Neuronal stem cell (in vitro differentiated cells): ENCODE results near the gene WDR45B.
A peak's percentile ranks its signal among the peaks of the same experiment; 100 is the strongest.

Source experiments
- DNase-seq: peaks from one replicate; pipeline ENCODE4 v3.0.0-alpha.2; 2013; ENCODE audit warnings: low spot score
- H2AFZ ChIP-seq: one replicate; pipeline ENCODE4 v1.6.1; 2013; ENCODE audit warnings: mild to moderate bottlenecking, low read length, inconsistent platforms
- H2AK5ac ChIP-seq: 2 replicates; pipeline ENCODE4 v1.6.1; 2013; ENCODE audit warnings: low read depth, mild to moderate bottlenecking, inconsistent platforms, low read length, moderate library complexity, mixed read lengths
- H2BK120ac ChIP-seq: 2 replicates; pipeline ENCODE4 v1.6.1; 2013; ENCODE audit warnings: low read depth, mild to moderate bottlenecking, inconsistent platforms, low read length, moderate library complexity, mixed read lengths
- H2BK12ac ChIP-seq: one replicate; pipeline ENCODE4 v1.6.1; 2013; ENCODE audit warnings: low read length, inconsistent platforms
- H2BK15ac ChIP-seq: 2 replicates; pipeline ENCODE4 v1.6.1; 2013; ENCODE audit warnings: mild to moderate bottlenecking, low read length, inconsistent platforms, mixed read lengths
- H2BK5ac ChIP-seq: one replicate; pipeline ENCODE4 v1.6.1; 2013; ENCODE audit warnings: inconsistent platforms, mild to moderate bottlenecking, low read length, moderate library complexity
- H3K14ac ChIP-seq: one replicate; pipeline ENCODE4 v1.6.1; 2013; ENCODE audit warnings: low read length, inconsistent platforms
- H3K18ac ChIP-seq: 2 replicates; pipeline ENCODE4 v1.6.1; 2013; ENCODE audit warnings: low read length, inconsistent platforms
- H3K23ac ChIP-seq: 2 replicates; pipeline ENCODE4 v1.6.1; 2013; ENCODE audit warnings: low read depth, mild to moderate bottlenecking, mixed read lengths, low read length, inconsistent platforms; ENCODE audit not compliant: poor library complexity
- H3K27ac ChIP-seq: replicated peaks from 3 replicates; pipeline ENCODE4 v1.5.1; 2013; ENCODE audit warnings: low read length, inconsistent platforms
- H3K27me3 ChIP-seq, 3 experiments: 2 replicates each; pipeline ENCODE4 v1.6.1; 2013; ENCODE audit warnings: low read length in 3 of 3, mild to moderate bottlenecking in 2 of 3, inconsistent platforms in 1 of 3, low read depth in 1 of 3, mixed read lengths in 1 of 3, moderate library complexity in 1 of 3; ENCODE audit not compliant: control insufficient read depth in 3 of 3, insufficient read depth in 3 of 3
- H3K36me3 ChIP-seq, 2 donors: replicated peaks in 1 of 2; 2 replicates each; pipeline ENCODE4 v1.6.1; 2013; ENCODE audit warnings: low read length in 2 of 2; ENCODE audit not compliant: control insufficient read depth in 2 of 2, insufficient read depth in 2 of 2
- H3K4ac ChIP-seq: 2 replicates; pipeline ENCODE4 v1.6.1; 2013; ENCODE audit warnings: inconsistent platforms, mild to moderate bottlenecking, low read length, moderate library complexity
- H3K4me1 ChIP-seq, 2 donors: 1 replicate in 1 of 2; 2 replicates in 1 of 2; pipeline ENCODE4 v1.6.1; 2013; ENCODE audit warnings: low read length in 2 of 2, low read depth in 1 of 2; ENCODE audit not compliant: control insufficient read depth in 2 of 2, insufficient read depth in 1 of 2
- H3K4me2 ChIP-seq: one replicate; pipeline ENCODE4 v1.6.1; 2013; ENCODE audit warnings: mild to moderate bottlenecking, low read length, inconsistent platforms; ENCODE audit not compliant: insufficient read depth, poor library complexity, severe bottlenecking
- H3K4me3 ChIP-seq, 2 donors: 2 replicates each; pipeline ENCODE4 v1.5.1; 2013; ENCODE audit warnings: low read length in 2 of 2, mild to moderate bottlenecking in 2 of 2, inconsistent platforms in 1 of 2, moderate library complexity in 1 of 2
- H3K79me1 ChIP-seq: one replicate; pipeline ENCODE4 v1.6.1; 2013; ENCODE audit warnings: low read depth, mild to moderate bottlenecking, inconsistent platforms, low read length, moderate library complexity
- H3K9ac ChIP-seq: one replicate; pipeline ENCODE4 v1.6.1; 2013; ENCODE audit warnings: mild to moderate bottlenecking, low read depth, low read length, inconsistent platforms; ENCODE audit not compliant: poor library complexity
- H3K9me3 ChIP-seq, 2 donors: replicated peaks in 1 of 2; 2 replicates each; pipeline versions ENCODE3 to v1.6.1; 2013; ENCODE audit warnings: low read length in 2 of 2, mild to moderate bottlenecking in 2 of 2, inconsistent platforms in 1 of 2, low read depth in 1 of 2, mixed read lengths in 1 of 2, moderate library complexity in 1 of 2; ENCODE audit not compliant: control insufficient read depth in 2 of 2, insufficient read depth in 1 of 2
- H4K8ac ChIP-seq: one replicate; pipeline ENCODE4 v1.6.1; 2013; ENCODE audit warnings: low read depth, mild to moderate bottlenecking, inconsistent platforms, low read length, moderate library complexity
- H4K91ac ChIP-seq: one replicate; pipeline ENCODE4 v1.6.1; 2013; ENCODE audit warnings: low read length, low read depth, mild to moderate bottlenecking, inconsistent platforms; ENCODE audit not compliant: poor library complexity
- WGBS, 2 donors: extraction: QIAGEN DNeasy Blood & Tissue Kit; methylation state at CpG; one replicate each; pipeline ENCODE4 v1.1.7; 2013; ENCODE audit warnings: missing lambda C conversion rate in 2 of 2, mixed read lengths in 1 of 2; ENCODE audit not compliant: insufficient read length in 2 of 2, insufficient replicate concordance in 1 of 2; ENCODE audit errors: extremely low coverage in 2 of 2; 5-methylcytosine and 5-hydroxymethylcytosine counted together

Gene WDR45B

DNA sequence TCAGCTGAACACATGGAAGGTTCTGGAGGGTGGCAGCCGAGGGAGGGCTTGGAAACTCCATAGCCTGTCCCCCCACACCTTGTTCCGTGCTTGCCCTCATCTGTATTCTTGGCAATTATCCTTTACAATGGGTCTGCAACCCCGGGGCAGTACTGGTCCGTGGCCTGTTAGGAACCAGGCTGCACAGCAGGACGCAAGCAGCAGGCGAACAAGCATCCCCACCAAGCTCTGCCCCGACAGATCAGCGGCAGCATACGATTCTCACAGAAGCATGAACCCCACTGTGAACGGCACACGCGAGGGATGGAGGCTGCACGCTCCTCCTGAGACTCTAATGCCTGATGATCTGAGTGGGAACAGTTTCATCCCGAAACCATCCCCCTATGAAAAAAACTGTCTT, 6.2 kb downstream of the WDR45B start:
- no peak overlapping the region for H2AK5ac ChIP-seq
- no peak overlapping the region for H3K27ac ChIP-seq
- H4K91ac ChIP-seq: no peak overlapping the region
- peaks cover 0 to 7% of the 10 kb centered on the region in 2 donors for H3K9me3 ChIP-seq
- peaks cover 0 to 5% of the 10 kb centered on the region in 2 donors for H3K4me1 ChIP-seq
- H2AFZ ChIP-seq: no peak overlapping the region
- H3K14ac ChIP-seq: no peak overlapping the region
- H3K9ac ChIP-seq: no peak overlapping the region
- H2BK15ac ChIP-seq: no peak overlapping the region
- H3K36me3 ChIP-seq: peaks cover 29 to 78% of the 10 kb centered on the region in 2 donors
- H2BK120ac ChIP-seq: no peak overlapping the region
- no peak overlapping the region for H4K8ac ChIP-seq
- H3K79me1 ChIP-seq: peaks cover 10% of the 10 kb centered on the region
- no peak overlapping the region for H3K4me3 ChIP-seq
- H3K18ac ChIP-seq: no peak overlapping the region
- H3K4ac ChIP-seq: no peak overlapping the region
- no peaks in the 10 kb centered on the region for H3K27me3 ChIP-seq
- WGBS, 2 donors: no CpG with 5 or more reads among the region's 14 CpGs
- H3K23ac ChIP-seq: no peak overlapping the region
- H3K4me2 ChIP-seq: no peak overlapping the region
- no peak for DNase-seq
- no peak overlapping the region for H2BK12ac ChIP-seq
- no peak overlapping the region for H2BK5ac ChIP-seq

DNA sequence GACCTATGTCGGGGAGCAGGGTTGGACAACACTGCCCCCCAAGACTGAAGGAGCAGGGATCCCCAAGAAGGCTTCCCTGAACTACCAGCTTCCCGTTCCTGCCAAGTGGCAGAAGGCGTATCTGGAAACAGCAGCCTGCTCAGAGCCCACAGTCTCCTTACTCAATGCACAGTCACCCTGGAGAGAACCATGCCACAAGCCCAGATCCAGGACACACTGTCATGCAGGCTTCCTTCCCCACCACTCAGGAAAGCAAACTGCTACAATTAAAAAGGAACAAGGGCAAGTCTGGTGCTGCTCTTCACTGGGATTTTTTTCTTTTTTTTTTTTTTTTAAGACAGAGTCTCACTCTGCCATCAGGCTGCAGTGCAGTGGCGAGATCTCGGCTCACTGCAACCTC, 8.2 kb downstream of the WDR45B start:
- no peak overlapping the region for H2BK5ac ChIP-seq
- H3K27me3 ChIP-seq: no peaks in the 10 kb centered on the region
- H2AK5ac ChIP-seq: no peak overlapping the region
- DNase-seq: no peak
- H4K8ac ChIP-seq: no peak overlapping the region
- H3K79me1 ChIP-seq: peaks cover 10% of the 10 kb centered on the region
- no peak overlapping the region for H2BK120ac ChIP-seq
- no peak overlapping the region for H2BK15ac ChIP-seq
- no peak overlapping the region for H2AFZ ChIP-seq
- H4K91ac ChIP-seq: peak overlapping the region; percentile 7
- no peak overlapping the region for H3K18ac ChIP-seq
- no peak overlapping the region for H3K14ac ChIP-seq
- H3K9me3 ChIP-seq: peaks cover 0 to 10% of the 10 kb centered on the region in 2 donors
- no peak overlapping the region for H3K23ac ChIP-seq
- no CpG with 5 or more reads among the region's 5 CpGs for WGBS, 2 donors
- no peaks in the 10 kb centered on the region for H3K4me1 ChIP-seq
- no peak overlapping the region for H3K4me3 ChIP-seq
- no peak overlapping the region for H3K4ac ChIP-seq
- H3K9ac ChIP-seq: no peak overlapping the region
- H3K36me3 ChIP-seq: peaks cover 29 to 87% of the 10 kb centered on the region in 2 donors
- H2BK12ac ChIP-seq: no peak overlapping the region
- no peak overlapping the region for H3K4me2 ChIP-seq
- H3K27ac ChIP-seq: no peak overlapping the region

DNA sequence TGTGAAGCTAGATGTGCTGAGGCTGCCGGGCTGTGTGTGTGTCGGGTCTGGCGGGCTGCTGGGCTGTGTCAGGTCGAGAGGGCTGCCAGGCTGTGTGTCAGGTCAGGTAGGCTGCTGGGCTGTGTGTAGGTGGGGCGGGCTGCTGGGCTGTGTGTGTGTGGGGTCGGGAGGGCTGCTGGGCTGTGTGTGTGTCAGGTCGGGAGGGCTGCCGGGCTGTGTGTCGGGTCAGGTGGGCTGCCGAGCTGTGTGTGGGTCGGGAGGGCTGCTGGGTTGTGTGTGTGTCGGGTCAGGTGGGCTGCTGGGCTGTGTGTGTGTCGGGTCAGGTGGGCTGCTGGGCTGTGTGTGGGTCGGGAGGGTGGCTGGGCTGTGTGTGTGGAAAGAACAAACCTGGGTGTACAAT, 8.6 kb downstream of the WDR45B start:
- Histone ChIP-seq H3K79me1 (peaks cover 10% of the 10 kb centered on the region), H4K91ac (peak overlapping the region; percentile 7), H3K23ac (peak overlapping the region; percentile 70), H3K27me3 (no peaks in the 10 kb centered on the region), H2BK12ac (no peak overlapping the region), H3K4me2 (no peak overlapping the region), H3K9ac (no peak overlapping the region), H3K14ac (no peak overlapping the region), H2BK15ac (no peak overlapping the region), H2BK120ac (no peak overlapping the region), H3K9me3 (peaks cover 0 to 10% of the 10 kb centered on the region in 2 donors), H3K36me3 (peaks cover 31 to 90% of the 10 kb centered on the region in 2 donors), H2AFZ (no peak overlapping the region), H3K4ac (no peak overlapping the region), H4K8ac (no peak overlapping the region), H3K4me3 (peak overlapping the region in 1 of 2 donors; percentile 65), H3K18ac (no peak overlapping the region), H2AK5ac (no peak overlapping the region), H3K27ac (no peak overlapping the region), H2BK5ac (no peak overlapping the region), H3K4me1 (no peaks in the 10 kb centered on the region)
- no peak for DNase-seq
- WGBS, 2 donors: no CpG with 5 or more reads among the region's 14 CpGs

DNA sequence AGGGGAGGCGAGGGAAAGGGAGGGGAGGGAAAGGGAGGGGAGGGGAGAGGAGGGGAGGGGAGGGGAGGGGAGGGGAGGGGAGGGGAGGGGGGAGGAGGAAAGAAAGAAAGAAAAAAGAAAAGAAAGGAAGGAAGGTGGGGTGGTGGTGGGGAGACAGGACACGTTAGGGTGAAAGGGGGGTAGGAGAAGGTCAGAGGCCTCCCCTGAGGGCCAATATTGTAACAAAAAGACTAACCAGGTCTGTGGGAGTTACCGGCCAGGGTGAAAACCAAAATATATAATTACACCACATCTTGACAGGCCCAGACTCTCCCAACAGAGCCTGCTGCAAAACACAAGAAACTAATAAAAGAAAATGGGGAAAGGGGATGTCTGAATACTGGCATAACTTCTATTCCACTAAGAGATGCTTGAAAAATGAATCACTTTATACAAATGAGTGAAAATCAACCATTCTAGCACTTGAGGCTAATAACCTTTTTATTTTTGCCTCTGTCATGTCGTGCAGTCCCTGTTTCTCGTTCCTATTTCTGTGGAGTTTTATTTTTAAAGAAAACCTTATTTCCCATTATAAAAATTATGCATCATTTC, 10.0 kb downstream of the WDR45B start:
- no peak overlapping the region for H3K18ac ChIP-seq
- no peak overlapping the region for H2AK5ac ChIP-seq
- DNase-seq: no peak
- no peaks in the 10 kb centered on the region for H3K27me3 ChIP-seq
- H3K14ac ChIP-seq: no peak overlapping the region
- no peak overlapping the region for H4K8ac ChIP-seq
- peaks cover 0 to 10% of the 10 kb centered on the region in 2 donors for H3K9me3 ChIP-seq
- H2BK15ac ChIP-seq: no peak overlapping the region
- WGBS, 2 donors: 100% methylated on average over 1 of the region's 5 CpGs; no CpG with 5 or more reads in 1 of the 2 donors
- no peak overlapping the region for H3K4me3 ChIP-seq
- no peak overlapping the region for H2BK120ac ChIP-seq
- H3K4ac ChIP-seq: no peak overlapping the region
- no peak overlapping the region for H2AFZ ChIP-seq
- H2BK12ac ChIP-seq: no peak overlapping the region
- no peak overlapping the region for H2BK5ac ChIP-seq
- H3K9ac ChIP-seq: no peak overlapping the region
- no peak overlapping the region for H3K27ac ChIP-seq
- peaks cover 12% of the 10 kb centered on the region for H3K79me1 ChIP-seq
- H3K23ac ChIP-seq: no peak overlapping the region
- no peak overlapping the region for H4K91ac ChIP-seq
- H3K4me1 ChIP-seq: no peaks in the 10 kb centered on the region
- H3K36me3 ChIP-seq: peaks cover 25 to 88% of the 10 kb centered on the region in 2 donors
- no peak overlapping the region for H3K4me2 ChIP-seq
